Psoas muscle (tissue), 8 donors: ENCODE data around the gene SRF. TPM values are rescaled to one million over a fixed set of nuclear protein-coding genes. Genes with fewer than 3 reads are reported as not detected.

Experiments used
- ATAC-seq, 4 donors: fragments of 200-7000 bp; cut with Tn5 transposase; one replicate each; pipeline ENCODE4 v1.9.1; 2020; ENCODE audit warnings: moderate library complexity in 3 of 4, mild to moderate bottlenecking in 2 of 4
- DNase-seq, 2 donors: peaks; one replicate each; pipeline ENCODE4 v3.0.0-alpha.2; 2020
- H3K27ac ChIP-seq: fragments of 200-600 bp; one replicate; pipeline ENCODE4 v1.8.0; 2022
- H3K27me3 ChIP-seq, 3 donors: fragments of 200-600 bp in 1 of 3; one replicate each; pipeline versions ENCODE4 v1.6.1 to v1.8.0; 2013 to 2022; ENCODE audit warnings: low read length in 2 of 3, mild to moderate bottlenecking in 2 of 3, moderate library complexity in 1 of 3; ENCODE audit not compliant: insufficient read depth in 3 of 3
- H3K36me3 ChIP-seq, 2 donors: fragments of 200-600 bp in 1 of 2; one replicate each; pipeline versions ENCODE4 v1.6.1 to v1.8.0; 2013 to 2022; ENCODE audit warnings: low read depth in 1 of 2, mild to moderate bottlenecking in 1 of 2, moderate library complexity in 1 of 2; ENCODE audit not compliant: insufficient read depth in 1 of 2
- H3K4me1 ChIP-seq: fragments of 200-600 bp; one replicate; pipeline ENCODE4 v1.8.0; 2022
- H3K4me3 ChIP-seq: fragments of 200-600 bp; one replicate; pipeline ENCODE4 v1.8.0; 2022; ENCODE audit warnings: mild to moderate bottlenecking
- H3K9me3 ChIP-seq: fragments of 200-600 bp; one replicate; pipeline ENCODE4 v1.8.0; 2022
- CTCF ChIP-seq: fragments of 200-600 bp; IDR thresholded peaks from one replicate; pipeline ENCODE4 v1.8.0; 2022; ENCODE audit warnings: antibody characterized with exemption
- WGBS, 3 donors: extraction: QIAGEN DNeasy Blood & Tissue Kit; methylation state at CpG; one replicate each; pipeline versions ENCODE4 v1.1.6 to v1.1.7; 2013; 5-methylcytosine and 5-hydroxymethylcytosine counted together
- intact Hi-C, 2 donors: fragments of 100-400 bp; cut with DNase I; formaldehyde crosslinking; loops; one replicate each; pipeline versions ENCODE4 v1.11.0 to v1.14.2; 2022
- polyA plus RNA-seq, 3 donors: library from polyadenylated mRNA; stranded (reverse); fragments of 200-250 nt; gene quantifications; one replicate each; pipeline ENCODE4 v1.2.3, GENCODE V29; 2013
- total RNA-seq, 4 donors: library from RNA; stranded (reverse); fragmentation: NEBNext Ultra II Directional in 2 of 4; extraction: Animal tissue kit (Norgen Biotek cat#: 25700) in 2 of 4; gene quantifications; one replicate each; pipeline versions ENCODE4 v1.2.1 to v1.2.4, GENCODE V29; 2021 to 2023
- donor health status: healthy with polysubstance abuse.
- donor health status: DM: no; HTN: no; CAD: no; lungs with moderate emphysema.
- donor health status: Bipolar disorder and iron deficiency.
- donor health status: healthy.
- donor health status: DM: yes; HTN: yes; CAD: no.
- donor health status: DM: no; HTN: no; CAD: no.
- donor health status: DM: no; HTN: no; CAD: no.
- donor health status: DM: yes; HTN: yes; CAD: no.

The SRF gene
- total and polyA plus RNA-seq, 7 donors = 26.3 to 57.7 (median 39.3) TPM

- H3K9me3 ChIP-seq = no peaks in the 10 kb centered on the region
- H3K4me3 ChIP-seq = no peak overlapping the region
- no peaks in the 10 kb centered on the region for H3K36me3 ChIP-seq
- no peaks in the 10 kb centered on the region for H3K27me3 ChIP-seq
- ATAC-seq = no peak
- TF ChIP-seq CTCF = no peak
- peak overlapping the region; percentile 84 for H3K27ac ChIP-seq
- DNase-seq = no peak
- peaks cover 21% of the 10 kb centered on the region for H3K4me1 ChIP-seq
- intact Hi-C loops = no loop called here
- 59 to 86% (median 69%) methylated on average over 3 of the region's 3 CpGs for WGBS, 3 donors
Measured at GRCh38 chr6:43146261-43146660, 24.8 kb upstream of the SRF start.

DNA sequence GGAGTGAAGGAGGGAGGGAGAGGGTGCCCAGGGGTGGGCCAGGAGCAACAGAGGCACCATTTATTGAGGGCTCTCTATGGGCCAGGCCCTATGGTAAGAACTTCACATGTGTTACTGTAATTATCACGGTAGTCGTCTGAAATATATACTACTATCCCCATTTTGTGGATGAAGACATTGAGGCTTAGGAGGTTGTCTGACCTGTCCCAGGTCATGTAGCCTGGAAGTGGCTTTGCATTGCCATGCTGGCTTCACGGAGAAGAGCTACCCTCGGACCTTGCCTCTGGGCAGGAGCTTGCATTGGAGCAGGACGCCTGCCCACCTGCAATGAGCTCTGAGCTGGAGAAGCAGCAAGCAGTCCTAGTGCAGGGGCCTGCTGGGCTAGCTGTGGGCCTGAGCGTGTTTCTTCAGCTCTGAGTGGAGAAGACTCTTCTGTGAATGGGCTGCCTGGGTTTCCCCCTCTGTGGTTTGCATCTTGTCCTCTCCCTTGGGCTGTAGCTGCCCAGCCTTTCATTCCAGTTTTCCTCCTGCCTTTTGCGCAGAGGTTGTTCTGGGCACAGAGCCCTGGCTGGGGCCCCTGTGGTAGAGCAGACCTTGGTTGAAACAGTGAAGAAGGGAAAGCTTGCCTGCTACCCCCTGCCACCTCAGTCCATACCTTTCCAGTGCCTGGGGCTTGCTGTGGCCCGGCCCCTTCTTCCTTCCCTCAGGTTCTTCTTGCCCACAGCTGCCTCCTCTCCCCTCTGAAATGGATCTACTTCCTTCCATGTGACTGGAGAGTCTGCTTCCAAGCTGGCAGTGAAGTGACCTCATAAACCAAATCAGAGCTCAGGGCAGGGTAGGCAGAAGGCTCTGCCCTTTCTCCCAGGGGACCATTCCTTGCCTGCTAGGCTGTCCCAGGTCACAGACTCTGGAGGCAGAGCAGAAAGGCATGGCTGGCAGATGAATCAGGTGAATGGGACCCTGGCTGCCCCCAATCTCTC lies 24.1 kb upstream of the SRF start:
- DNase-seq (no peak), ATAC-seq (peak; percentile 44 to 90 (median 77))
- Histone ChIP-seq H3K27me3 (no peaks in the 10 kb centered on the region), H3K4me1 (peaks cover 21% of the 10 kb centered on the region), H3K4me3 (peak overlapping the region; percentile 50), H3K27ac (peak overlapping the region; percentile 84), H3K9me3 (no peaks in the 10 kb centered on the region), H3K36me3 (no peaks in the 10 kb centered on the region)
- WGBS, 3 donors = 70 to 82% (median 80%) methylated on average over 8 of the region's 8 CpGs
- no peak for TF ChIP-seq CTCF
- intact Hi-C loops = no loop called here

- no peak for TF ChIP-seq CTCF
- no peaks in the 10 kb centered on the region for H3K9me3 ChIP-seq
- peak overlapping the region; percentile 84 for H3K27ac ChIP-seq
- H3K4me3 ChIP-seq = no peak overlapping the region
- DNase-seq (no peak), ATAC-seq (peak in 1 of 4 donors; percentile 6)
- intact Hi-C loops = no loop called here
- WGBS, 3 donors = 85 to 93% (median 86%) methylated on average over 6 of the region's 6 CpGs
- H3K27me3 ChIP-seq = no peaks in the 10 kb centered on the region
- H3K36me3 ChIP-seq = no peaks in the 10 kb centered on the region
- peaks cover 21% of the 10 kb centered on the region for H3K4me1 ChIP-seq
Measured at GRCh38 chr6:43147691-43148477, 23.2 kb upstream of the SRF start.

GRCh38 chr6:43149265-43149664 lies 21.8 kb upstream of the SRF start:
- DNase-seq (no peak), ATAC-seq (no peak)
- TF ChIP-seq CTCF = no peak
- intact Hi-C loops = no loop called here
- no peaks in the 10 kb centered on the region for H3K36me3 ChIP-seq
- no peaks in the 10 kb centered on the region for H3K27me3 ChIP-seq
- H3K4me1 ChIP-seq = peaks cover 16% of the 10 kb centered on the region
- 93 to 98% (median 96%) methylated on average over 1 of the region's 1 CpG for WGBS, 3 donors
- H3K9me3 ChIP-seq = no peaks in the 10 kb centered on the region
- H3K4me3 ChIP-seq = no peak overlapping the region
- H3K27ac ChIP-seq = no peak overlapping the region
